NCI-H1092 treated with DMSO at 0.1 percent for 48 hours (cell line): ENCODE data around the gene CPTP.

ENCODE experiments used
- DNase-seq: peaks from one replicate; lab custom pipeline; 2025; lab: John Stamatoyannopoulos, UW

The CPTP gene

GRCh38 chr1:1320666-1321448 lies 3.7 kb upstream of the CPTP start:
- no peak for DNase-seq

- no peak for DNase-seq
Measured at GRCh38 chr1:1321477-1321876, 3.1 kb upstream of the CPTP start.

- no peak for DNase-seq
Measured at GRCh38 chr1:1322418-1322817, 2.2 kb upstream of the CPTP start.

GRCh38 chr1:1322952-1323351 lies 1.6 kb upstream of the CPTP start:
- DNase-seq = no peak

- DNase-seq = no peak
Measured at GRCh38 chr1:1324084-1324523, 498 bp upstream of the CPTP start.

- DNase-seq = no peak
Measured at GRCh38 chr1:1325288-1326074, 879 bp downstream of the CPTP start.

- no peak for DNase-seq
Measured at GRCh38 chr1:1326075-1326605, 1.5 kb downstream of the CPTP start.

- no peak for DNase-seq
Measured at GRCh38 chr1:1327291-1327690, 2.7 kb downstream of the CPTP start.

GRCh38 chr1:1328254-1328653 lies 3.7 kb downstream of the CPTP start:
- DNase-seq = no peak

- DNase-seq = no peak
Measured at GRCh38 chr1:1329304-1330210, 5.0 kb downstream of the CPTP start.

- DNase-seq = no peak
Measured at GRCh38 chr1:1330366-1331067, 5.9 kb downstream of the CPTP start.

- no peak for DNase-seq
Measured at GRCh38 chr1:1331068-1331965, 6.7 kb downstream of the CPTP start, which contains the start of gene TAS1R3. TSS of gene TAS1R3 (plus strand) at chr1:1331280. CDS start at chr1:1331346, 66 bp downstream.

- DNase-seq = no peak
Measured at GRCh38 chr1:1332031-1332755, 7.6 kb downstream of the CPTP start.

- no peak for DNase-seq
Measured at GRCh38 chr1:1332774-1333480, 8.3 kb downstream of the CPTP start.

GRCh38 chr1:1333551-1334241 lies 9.1 kb downstream of the CPTP start:
- DNase-seq = no peak

GRCh38 chr1:1334835-1335234 lies 10.2 kb downstream of the CPTP start:
- no peak for DNase-seq

GRCh38 chr1:1335283-1335682 lies 10.7 kb downstream of the CPTP start:
- DNase-seq = no peak

GRCh38 chr1:1335792-1336248 lies 11.2 kb downstream of the CPTP start:
- no peak for DNase-seq
